GM23338 (cell line): ENCODE results near the gene U2SURP. TPM values are rescaled to one million over a fixed set of nuclear protein-coding genes. Genes with fewer than 3 reads are reported as not detected.

ENCODE experiments used
- ATAC-seq: fragments of 200-7000 bp; cut with Tn5 transposase; 3 replicates; pipeline ENCODE4 v1.9.1; 2020
- DNase-seq: peaks from one replicate; pipeline ENCODE4 v3.0.0-alpha.2; 2015; ENCODE audit warnings: low spot score
- H2AFZ ChIP-seq: fragments of 200-600 bp; sonication (generic); 2 replicates; pipeline ENCODE4 v1.8.0; 2016; ENCODE audit warnings: antibody characterized with exemption, mild to moderate bottlenecking, moderate library complexity
- H3F3A ChIP-seq: fragments of 200-600 bp; sonication (generic); replicated peaks from 2 replicates; pipeline ENCODE4 v1.8.0; 2017; ENCODE audit warnings: antibody characterized with exemption, mixed run types, low read depth
- H3K27ac ChIP-seq: fragments of 200-600 bp; sonication (generic); 2 replicates; pipeline ENCODE4 v1.6.1; 2016; ENCODE audit warnings: low read depth
- H3K27me3 ChIP-seq: fragments of 200-600 bp; sonication (generic); 2 replicates; pipeline ENCODE4 v1.8.0; 2016; ENCODE audit warnings: mild to moderate bottlenecking, mixed run types, moderate library complexity; ENCODE audit not compliant: insufficient read depth
- H3K36me3 ChIP-seq: fragments of 200-600 bp; sonication (generic); 2 replicates; pipeline ENCODE4 v1.8.0; 2016; ENCODE audit warnings: mild to moderate bottlenecking; ENCODE audit not compliant: insufficient read depth
- H3K4me1 ChIP-seq: fragments of 200-600 bp; sonication (generic); 2 replicates; pipeline ENCODE4 v1.8.0; 2016; ENCODE audit warnings: mild to moderate bottlenecking, moderate library complexity; ENCODE audit not compliant: insufficient read depth
- H3K4me2 ChIP-seq: fragments of 200-600 bp; sonication (generic); 2 replicates; pipeline ENCODE4 v1.7.1; 2017; ENCODE audit warnings: mixed run types
- H3K4me3 ChIP-seq: fragments of 200-600 bp; sonication (generic); 2 replicates; pipeline ENCODE4 v1.6.1; 2016; ENCODE audit warnings: mixed run types
- H3K79me2 ChIP-seq: fragments of 200-600 bp; sonication (generic); replicated peaks from 2 replicates; pipeline ENCODE4 v1.8.0; 2017; ENCODE audit warnings: mild to moderate bottlenecking; ENCODE audit not compliant: insufficient read depth
- H3K9me2 ChIP-seq: fragments of 200-600 bp; sonication (generic); 2 replicates; pipeline ENCODE4 v1.8.0; 2017; ENCODE audit not compliant: insufficient read depth
- H4K20me1 ChIP-seq: fragments of 200-600 bp; sonication (generic); replicated peaks from 2 replicates; pipeline ENCODE4 v1.8.0; 2017; ENCODE audit warnings: mild to moderate bottlenecking; ENCODE audit not compliant: insufficient read depth
- H3K27ac Mint-ChIP-seq: 2 replicates; pipeline ENCODE4 v1.8.0; 2020; ENCODE audit warnings: inconsistent platforms, mild to moderate bottlenecking, moderate library complexity, mixed read lengths
- H3K27me3 Mint-ChIP-seq: 3 replicates; pipeline ENCODE4 v1.8.0; 2022; ENCODE audit warnings: low read depth, mild to moderate bottlenecking, moderate library complexity, mixed read lengths, inconsistent platforms; ENCODE audit not compliant: insufficient read depth, poor library complexity
- H3K36me3 Mint-ChIP-seq: 3 replicates; pipeline ENCODE4 v1.8.0; 2021; ENCODE audit warnings: low read depth, mild to moderate bottlenecking, inconsistent platforms, moderate library complexity, mixed read lengths
- H3K4me1 Mint-ChIP-seq: 3 replicates; pipeline ENCODE4 v1.8.0; 2020; ENCODE audit warnings: mild to moderate bottlenecking, inconsistent platforms, mixed read lengths
- H3K4me3 Mint-ChIP-seq: 3 replicates; pipeline ENCODE4 v1.8.0; 2021; ENCODE audit warnings: moderate library complexity, mild to moderate bottlenecking, inconsistent platforms, mixed read lengths
- H3K9me3 Mint-ChIP-seq: 3 replicates; pipeline ENCODE4 v1.8.0; 2020; ENCODE audit warnings: moderate library complexity, mild to moderate bottlenecking, inconsistent platforms, mixed read lengths
- CREB1 ChIP-seq: fragments of 250-450 bp; sonication (Bioruptor Pico); IDR thresholded peaks from 2 replicates; pipeline ENCODE4 v1.5.0; 2020; ENCODE audit warnings: low read depth, mild to moderate bottlenecking, moderate library complexity
- ETS1 ChIP-seq: IDR thresholded peaks from 2 replicates; pipeline ENCODE4 v1.6.1; 2016; ENCODE audit warnings: antibody characterized with exemption
- EZH2phosphoT487 ChIP-seq: fragments of 200-600 bp; sonication (generic); IDR thresholded peaks from one replicate; pipeline ENCODE4 v1.8.1; 2018; ENCODE audit warnings: antibody characterized with exemption; ENCODE audit not compliant: unreplicated experiment
- JUNB ChIP-seq: IDR thresholded peaks from one replicate; pipeline ENCODE4 v1.6.1; 2016; ENCODE audit warnings: antibody characterized with exemption; ENCODE audit not compliant: unreplicated experiment
- POLR2AphosphoS5 ChIP-seq: IDR thresholded peaks from 2 replicates; pipeline ENCODE4 v1.6.1; 2016; ENCODE audit warnings: antibody characterized with exemption, low read depth
- REST ChIP-seq: IDR thresholded peaks from one replicate; pipeline ENCODE4 v1.6.1; 2018; ENCODE audit warnings: antibody characterized with exemption; ENCODE audit not compliant: unreplicated experiment
- STAT1 ChIP-seq: IDR thresholded peaks from one replicate; pipeline ENCODE4 v1.6.1; 2016; ENCODE audit warnings: antibody characterized with exemption; ENCODE audit not compliant: unreplicated experiment
- ZNF331 ChIP-seq: fragments of 250-450 bp; sonication (Bioruptor Pico); IDR thresholded peaks from 2 replicates; pipeline ENCODE4 v1.5.0; 2020; ENCODE audit warnings: low read depth, mild to moderate bottlenecking, moderate library complexity
- polyA plus RNA-seq: library from polyadenylated mRNA; unstranded; fragments of >200 nt; fragmentation: Nextera tagmentation; extraction: Ambion mirVana; gene quantifications from 2 replicates; pipeline ENCODE4 v1.2.1, GENCODE V29; 2016
- total RNA-seq: library from RNA; depleted of rRNA; stranded (reverse); fragments of >200 nt; shearing (Covaris generic); gene quantifications from 2 replicates; pipeline ENCODE4 v1.2.3, GENCODE V29; 2014

The U2SURP gene
- total and polyA plus RNA-seq, 2 experiments from 2014 or later, result 116 to 372 TPM

- TF ChIP-seq REST (no peak), STAT1 (no peak), EZH2phosphoT487 (no peak), ZNF331 (no peak), JUNB (no peak)
Observed at GRCh38 chr3:142963234-142963515, 38.2 kb upstream of the U2SURP start (continued).

- H3K4me1 Mint-ChIP-seq, result peaks cover 19% of the 10 kb centered on the region
- peak within 1 kb of the TSS; percentile 58 for H3K4me3 ChIP-seq
- no peaks in the 10 kb centered on the region for H3K36me3 ChIP-seq
- peaks cover 15% of the 10 kb centered on the region; the same call in 2 of the 3 replicates for H3K36me3 Mint-ChIP-seq
- peak; percentile 80 for DNase-seq
- TF ChIP-seq CREB1 (CRISPR knock-in tag) (peak; percentile 72), ETS1 (0 out of 2 replicates have a peak, but pooled peaks have one; percentile 35), STAT1 (no peak), POLR2AphosphoS5 (peak; percentile 68; the same call in 1 of the 2 replicates)
- H3K27me3 ChIP-seq, result peaks cover 49% of the 10 kb centered on the region
- no peaks in the 10 kb centered on the region for H3K79me2 ChIP-seq
- peaks cover 4% of the 10 kb centered on the region; the same call in 2 of the 3 replicates for H3K9me3 Mint-ChIP-seq
- no peak within 1 kb of the TSS for H3K27ac ChIP-seq
- H3K4me3 Mint-ChIP-seq, result peak within 1 kb of the TSS; percentile 92
- H3K4me1 ChIP-seq, result peaks cover 3% of the 10 kb centered on the region; the same call in 1 of the 2 replicates
- peaks cover 28% of the 10 kb centered on the region for H3K27me3 Mint-ChIP-seq
- H3K4me2 ChIP-seq, result peak within 1 kb of the TSS; percentile 81
- H4K20me1 ChIP-seq, result 0 out of 2 replicates have a peak, but pooled peaks cover 3% of the 10 kb centered on the region
- peaks cover 5% of the 10 kb centered on the region; the same call in 1 of the 2 replicates for H3F3A ChIP-seq
- H3K27ac Mint-ChIP-seq, result no peak within 1 kb of the TSS
- ATAC-seq, result peak; percentile 72
- H2AFZ ChIP-seq, result peak within 1 kb of the TSS; percentile 95
- H3K9me2 ChIP-seq, result no peaks in the 10 kb centered on the region
Observed at GRCh38 chr3:142963516-142964448, 37.6 kb upstream of the U2SURP start, which contains the start of gene PAQR9. Gene PAQR9, minus strand, starts transcription at chr3:142963674. Its CDS starts 338 bp downstream, at chr3:142963336.
